Body of pancreas (tissue), 4 donors: ENCODE results near the gene CCDC6.

Experiments used
- POLR2A ChIP-seq, 3 donors: fragments of 450-650 bp; IDR thresholded peaks; one replicate each; pipeline ENCODE4 v1.6.1; 2016; ENCODE audit warnings: antibody characterized with exemption in 3 of 3, mild to moderate bottlenecking in 2 of 3
- TF ChIP-seq, protein P1 (sequence below), 7 experiments: fragments of 450-650 bp in 4 of 7; fragments of 200-600 bp in 3 of 7; sonication (generic) in 3 of 7; IDR thresholded peaks; one replicate each; pipeline ENCODE4 v1.5.1; 2016 to 2019; ENCODE audit warnings: antibody characterized with exemption in 7 of 7

DNA sequence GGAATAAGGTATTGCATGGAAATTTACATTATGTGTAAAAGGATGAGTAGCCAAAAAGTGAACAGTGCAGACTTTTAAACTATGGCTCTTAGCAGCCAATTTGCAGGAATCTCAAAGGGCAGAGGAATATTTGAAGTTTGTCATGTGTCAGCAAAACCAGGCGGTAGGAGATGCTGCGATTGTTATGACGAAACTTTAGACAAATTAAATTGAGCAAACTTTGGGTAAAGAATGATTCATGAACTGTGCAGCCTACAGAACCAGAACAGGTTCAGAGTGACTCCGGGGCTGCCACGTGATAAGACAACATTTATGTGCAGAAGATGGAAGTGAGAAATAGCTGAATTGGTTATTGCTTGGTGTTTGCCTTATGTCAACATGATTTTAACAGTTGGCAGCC is 39.2 kb upstream of the CCDC6 start:
- TF ChIP-seq, protein P1, sequence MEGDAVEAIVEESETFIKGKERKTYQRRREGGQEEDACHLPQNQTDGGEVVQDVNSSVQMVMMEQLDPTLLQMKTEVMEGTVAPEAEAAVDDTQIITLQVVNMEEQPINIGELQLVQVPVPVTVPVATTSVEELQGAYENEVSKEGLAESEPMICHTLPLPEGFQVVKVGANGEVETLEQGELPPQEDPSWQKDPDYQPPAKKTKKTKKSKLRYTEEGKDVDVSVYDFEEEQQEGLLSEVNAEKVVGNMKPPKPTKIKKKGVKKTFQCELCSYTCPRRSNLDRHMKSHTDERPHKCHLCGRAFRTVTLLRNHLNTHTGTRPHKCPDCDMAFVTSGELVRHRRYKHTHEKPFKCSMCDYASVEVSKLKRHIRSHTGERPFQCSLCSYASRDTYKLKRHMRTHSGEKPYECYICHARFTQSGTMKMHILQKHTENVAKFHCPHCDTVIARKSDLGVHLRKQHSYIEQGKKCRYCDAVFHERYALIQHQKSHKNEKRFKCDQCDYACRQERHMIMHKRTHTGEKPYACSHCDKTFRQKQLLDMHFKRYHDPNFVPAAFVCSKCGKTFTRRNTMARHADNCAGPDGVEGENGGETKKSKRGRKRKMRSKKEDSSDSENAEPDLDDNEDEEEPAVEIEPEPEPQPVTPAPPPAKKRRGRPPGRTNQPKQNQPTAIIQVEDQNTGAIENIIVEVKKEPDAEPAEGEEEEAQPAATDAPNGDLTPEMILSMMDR (IDR thresholded peaks at IDR 0.05), result no peak
- TF ChIP-seq POLR2A (IDR thresholded peaks at IDR 0.05), result no peak
